WTC11 (cell line): ENCODE data around the gene GALP.

Experiments
- CREB1 ChIP-seq: sonication (generic); formaldehyde crosslinking; IDR thresholded peaks from 2 replicates; pipeline ENCODE4 v1.8.0; 2023; ENCODE audit warnings: mild to moderate bottlenecking, missing genetic modification reagents
- GTF2I ChIP-seq: fragments of 250-450 bp; sonication (Bioruptor Pico); conservative IDR thresholded peaks from 2 replicates; pipeline ENCODE4 v1.4.0; 2021; ENCODE audit warnings: mild to moderate bottlenecking
- RELA ChIP-seq: sonication (generic); formaldehyde crosslinking; IDR thresholded peaks from 2 replicates; pipeline ENCODE4 v1.8.1; 2022; ENCODE audit warnings: missing genetic modification reagents, mild to moderate bottlenecking, borderline replicate concordance
- SMAD4 ChIP-seq: sonication (generic); formaldehyde crosslinking; IDR thresholded peaks from 2 replicates; pipeline ENCODE4 v1.8.0; 2022; ENCODE audit warnings: mild to moderate bottlenecking, missing genetic modification reagents
- ZNF121 ChIP-seq: sonication (generic); formaldehyde crosslinking; IDR thresholded peaks from 2 replicates; pipeline ENCODE4 v1.8.0; 2023; ENCODE audit warnings: missing genetic modification reagents
- ZNF232 ChIP-seq: sonication (generic); formaldehyde crosslinking; IDR thresholded peaks from 2 replicates; pipeline ENCODE4 v1.8.0; 2022; ENCODE audit warnings: mild to moderate bottlenecking, missing genetic modification reagents
- TF ChIP-seq, protein P1 (sequence below): sonication (generic); formaldehyde crosslinking; IDR thresholded peaks from 2 replicates; pipeline ENCODE4 v1.8.1; 2022; ENCODE audit warnings: mild to moderate bottlenecking, moderate library complexity, missing genetic modification reagents
- TF ChIP-seq, protein P2 (sequence below): fragments of 200-600 bp; IDR thresholded peaks from 2 replicates; pipeline ENCODE4 v1.8.0; 2022; ENCODE audit warnings: antibody characterized with exemption
- TF ChIP-seq, protein P3 (sequence below): sonication (generic); formaldehyde crosslinking; IDR thresholded peaks from 2 replicates; pipeline ENCODE4 v1.8.1; 2022; ENCODE audit warnings: low read depth, mild to moderate bottlenecking, moderate library complexity, missing genetic modification reagents, borderline replicate concordance
- TF ChIP-seq, protein P4 (sequence below): sonication (generic); formaldehyde crosslinking; conservative IDR thresholded peaks from 2 replicates; pipeline ENCODE4 v1.8.1; 2022; ENCODE audit warnings: mild to moderate bottlenecking, missing genetic modification reagents
- TF ChIP-seq, protein P5 (sequence below): sonication (generic); formaldehyde crosslinking; IDR thresholded peaks from 2 replicates; pipeline ENCODE4 v1.8.0; 2022; ENCODE audit warnings: mild to moderate bottlenecking, missing genetic modification reagents
- TF ChIP-seq, protein P6 (sequence below): sonication (generic); formaldehyde crosslinking; IDR thresholded peaks from 2 replicates; pipeline ENCODE4 v1.8.0; 2022; ENCODE audit warnings: mild to moderate bottlenecking, missing genetic modification reagents
- TF ChIP-seq, protein P7 (sequence below): sonication (generic); formaldehyde crosslinking; IDR thresholded peaks from 2 replicates; pipeline ENCODE4 v1.8.0; 2022; ENCODE audit warnings: mild to moderate bottlenecking, missing genetic modification reagents

DNA sequence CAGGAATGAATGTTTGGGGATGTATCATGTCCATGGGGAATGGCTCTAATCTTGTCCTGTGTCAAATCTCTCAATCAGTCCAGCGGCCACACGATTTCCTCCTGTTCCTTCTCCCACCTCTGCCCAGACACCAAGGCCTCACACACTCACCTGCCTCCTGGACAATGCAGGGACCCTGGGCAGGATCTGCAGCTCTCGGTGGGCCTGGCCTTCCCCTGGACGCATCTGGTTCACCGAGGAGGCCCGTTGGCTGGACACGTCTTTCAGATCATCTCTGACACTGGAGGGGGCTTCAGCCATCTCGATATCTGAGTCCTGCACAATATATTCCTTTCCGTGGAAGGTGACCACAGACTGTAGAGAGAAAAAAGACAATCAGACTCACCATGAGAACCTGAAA lies 47.7 kb downstream of the GALP start:
- TF ChIP-seq CREB1 (no peak), GTF2I (CRISPR knock-in tag) (no peak), SMAD4 (CRISPR knock-in tag) (no peak), ZNF121 (no peak), RELA (no peak), ZNF232 (no peak)
- TF ChIP-seq, protein P1, sequence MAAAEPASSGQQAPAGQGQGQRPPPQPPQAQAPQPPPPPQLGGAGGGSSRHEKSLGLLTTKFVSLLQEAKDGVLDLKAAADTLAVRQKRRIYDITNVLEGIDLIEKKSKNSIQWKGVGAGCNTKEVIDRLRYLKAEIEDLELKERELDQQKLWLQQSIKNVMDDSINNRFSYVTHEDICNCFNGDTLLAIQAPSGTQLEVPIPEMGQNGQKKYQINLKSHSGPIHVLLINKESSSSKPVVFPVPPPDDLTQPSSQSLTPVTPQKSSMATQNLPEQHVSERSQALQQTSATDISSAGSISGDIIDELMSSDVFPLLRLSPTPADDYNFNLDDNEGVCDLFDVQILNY, result no peak
- TF ChIP-seq, protein P2, sequence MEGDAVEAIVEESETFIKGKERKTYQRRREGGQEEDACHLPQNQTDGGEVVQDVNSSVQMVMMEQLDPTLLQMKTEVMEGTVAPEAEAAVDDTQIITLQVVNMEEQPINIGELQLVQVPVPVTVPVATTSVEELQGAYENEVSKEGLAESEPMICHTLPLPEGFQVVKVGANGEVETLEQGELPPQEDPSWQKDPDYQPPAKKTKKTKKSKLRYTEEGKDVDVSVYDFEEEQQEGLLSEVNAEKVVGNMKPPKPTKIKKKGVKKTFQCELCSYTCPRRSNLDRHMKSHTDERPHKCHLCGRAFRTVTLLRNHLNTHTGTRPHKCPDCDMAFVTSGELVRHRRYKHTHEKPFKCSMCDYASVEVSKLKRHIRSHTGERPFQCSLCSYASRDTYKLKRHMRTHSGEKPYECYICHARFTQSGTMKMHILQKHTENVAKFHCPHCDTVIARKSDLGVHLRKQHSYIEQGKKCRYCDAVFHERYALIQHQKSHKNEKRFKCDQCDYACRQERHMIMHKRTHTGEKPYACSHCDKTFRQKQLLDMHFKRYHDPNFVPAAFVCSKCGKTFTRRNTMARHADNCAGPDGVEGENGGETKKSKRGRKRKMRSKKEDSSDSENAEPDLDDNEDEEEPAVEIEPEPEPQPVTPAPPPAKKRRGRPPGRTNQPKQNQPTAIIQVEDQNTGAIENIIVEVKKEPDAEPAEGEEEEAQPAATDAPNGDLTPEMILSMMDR, result no peak
- TF ChIP-seq, protein P3, sequence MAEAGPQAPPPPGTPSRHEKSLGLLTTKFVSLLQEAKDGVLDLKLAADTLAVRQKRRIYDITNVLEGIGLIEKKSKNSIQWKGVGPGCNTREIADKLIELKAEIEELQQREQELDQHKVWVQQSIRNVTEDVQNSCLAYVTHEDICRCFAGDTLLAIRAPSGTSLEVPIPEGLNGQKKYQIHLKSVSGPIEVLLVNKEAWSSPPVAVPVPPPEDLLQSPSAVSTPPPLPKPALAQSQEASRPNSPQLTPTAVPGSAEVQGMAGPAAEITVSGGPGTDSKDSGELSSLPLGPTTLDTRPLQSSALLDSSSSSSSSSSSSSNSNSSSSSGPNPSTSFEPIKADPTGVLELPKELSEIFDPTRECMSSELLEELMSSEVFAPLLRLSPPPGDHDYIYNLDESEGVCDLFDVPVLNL, result no peak
- TF ChIP-seq, protein P4, sequence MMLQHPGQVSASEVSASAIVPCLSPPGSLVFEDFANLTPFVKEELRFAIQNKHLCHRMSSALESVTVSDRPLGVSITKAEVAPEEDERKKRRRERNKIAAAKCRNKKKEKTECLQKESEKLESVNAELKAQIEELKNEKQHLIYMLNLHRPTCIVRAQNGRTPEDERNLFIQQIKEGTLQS, result no peak
- TF ChIP-seq, protein P5, sequence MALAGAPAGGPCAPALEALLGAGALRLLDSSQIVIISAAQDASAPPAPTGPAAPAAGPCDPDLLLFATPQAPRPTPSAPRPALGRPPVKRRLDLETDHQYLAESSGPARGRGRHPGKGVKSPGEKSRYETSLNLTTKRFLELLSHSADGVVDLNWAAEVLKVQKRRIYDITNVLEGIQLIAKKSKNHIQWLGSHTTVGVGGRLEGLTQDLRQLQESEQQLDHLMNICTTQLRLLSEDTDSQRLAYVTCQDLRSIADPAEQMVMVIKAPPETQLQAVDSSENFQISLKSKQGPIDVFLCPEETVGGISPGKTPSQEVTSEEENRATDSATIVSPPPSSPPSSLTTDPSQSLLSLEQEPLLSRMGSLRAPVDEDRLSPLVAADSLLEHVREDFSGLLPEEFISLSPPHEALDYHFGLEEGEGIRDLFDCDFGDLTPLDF, result no peak
- TF ChIP-seq, protein P6, sequence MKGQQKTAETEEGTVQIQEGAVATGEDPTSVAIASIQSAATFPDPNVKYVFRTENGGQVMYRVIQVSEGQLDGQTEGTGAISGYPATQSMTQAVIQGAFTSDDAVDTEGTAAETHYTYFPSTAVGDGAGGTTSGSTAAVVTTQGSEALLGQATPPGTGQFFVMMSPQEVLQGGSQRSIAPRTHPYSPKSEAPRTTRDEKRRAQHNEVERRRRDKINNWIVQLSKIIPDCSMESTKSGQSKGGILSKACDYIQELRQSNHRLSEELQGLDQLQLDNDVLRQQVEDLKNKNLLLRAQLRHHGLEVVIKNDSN (CRISPR knock-in tag), result no peak
- TF ChIP-seq, protein P7, sequence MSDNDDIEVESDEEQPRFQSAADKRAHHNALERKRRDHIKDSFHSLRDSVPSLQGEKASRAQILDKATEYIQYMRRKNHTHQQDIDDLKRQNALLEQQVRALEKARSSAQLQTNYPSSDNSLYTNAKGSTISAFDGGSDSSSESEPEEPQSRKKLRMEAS (CRISPR knock-in tag), result no peak
